Measurements from ENCODE around the gene CA5B.

The CA5B gene

DNA sequence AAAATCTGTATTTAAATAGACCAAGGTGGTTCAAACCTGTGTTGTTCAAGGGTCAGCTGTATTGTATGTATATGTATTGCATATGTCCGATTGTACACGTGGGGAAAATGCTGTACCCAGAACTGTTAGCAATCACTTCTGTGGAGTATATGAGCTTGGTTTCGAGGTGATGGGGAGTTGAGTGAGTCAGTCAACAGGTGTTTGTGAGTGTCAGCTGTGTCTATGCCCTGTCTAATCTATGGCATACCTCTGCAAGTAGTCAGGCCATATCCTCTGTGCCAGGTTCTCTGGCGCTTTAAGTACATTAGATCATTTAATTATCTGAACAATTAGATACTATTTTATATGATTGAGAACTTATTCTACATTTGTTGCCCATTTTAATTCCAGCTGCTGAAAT, 59.6 kb downstream of the CA5B start:
- H3K36me3 Mint-ChIP-seq (ENCODE audit: low read depth): peaks cover 47% of the 10 kb centered on the region
- no peaks in the 10 kb centered on the region for H3K27me3 Mint-ChIP-seq (ENCODE audit: low read depth)
- TF ChIP-seq, protein P1, sequence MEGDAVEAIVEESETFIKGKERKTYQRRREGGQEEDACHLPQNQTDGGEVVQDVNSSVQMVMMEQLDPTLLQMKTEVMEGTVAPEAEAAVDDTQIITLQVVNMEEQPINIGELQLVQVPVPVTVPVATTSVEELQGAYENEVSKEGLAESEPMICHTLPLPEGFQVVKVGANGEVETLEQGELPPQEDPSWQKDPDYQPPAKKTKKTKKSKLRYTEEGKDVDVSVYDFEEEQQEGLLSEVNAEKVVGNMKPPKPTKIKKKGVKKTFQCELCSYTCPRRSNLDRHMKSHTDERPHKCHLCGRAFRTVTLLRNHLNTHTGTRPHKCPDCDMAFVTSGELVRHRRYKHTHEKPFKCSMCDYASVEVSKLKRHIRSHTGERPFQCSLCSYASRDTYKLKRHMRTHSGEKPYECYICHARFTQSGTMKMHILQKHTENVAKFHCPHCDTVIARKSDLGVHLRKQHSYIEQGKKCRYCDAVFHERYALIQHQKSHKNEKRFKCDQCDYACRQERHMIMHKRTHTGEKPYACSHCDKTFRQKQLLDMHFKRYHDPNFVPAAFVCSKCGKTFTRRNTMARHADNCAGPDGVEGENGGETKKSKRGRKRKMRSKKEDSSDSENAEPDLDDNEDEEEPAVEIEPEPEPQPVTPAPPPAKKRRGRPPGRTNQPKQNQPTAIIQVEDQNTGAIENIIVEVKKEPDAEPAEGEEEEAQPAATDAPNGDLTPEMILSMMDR (IDR thresholded peaks at IDR 0.05; ENCODE audit: unreplicated experiment in 3 of 3): no peak
- no peaks in the 10 kb centered on the region for H3K4me1 Mint-ChIP-seq
- no peak overlapping the region for H3K27ac Mint-ChIP-seq
- no peaks in the 10 kb centered on the region for H3K9me3 Mint-ChIP-seq
- H3K4me3 Mint-ChIP-seq: no peak overlapping the region

DNA sequence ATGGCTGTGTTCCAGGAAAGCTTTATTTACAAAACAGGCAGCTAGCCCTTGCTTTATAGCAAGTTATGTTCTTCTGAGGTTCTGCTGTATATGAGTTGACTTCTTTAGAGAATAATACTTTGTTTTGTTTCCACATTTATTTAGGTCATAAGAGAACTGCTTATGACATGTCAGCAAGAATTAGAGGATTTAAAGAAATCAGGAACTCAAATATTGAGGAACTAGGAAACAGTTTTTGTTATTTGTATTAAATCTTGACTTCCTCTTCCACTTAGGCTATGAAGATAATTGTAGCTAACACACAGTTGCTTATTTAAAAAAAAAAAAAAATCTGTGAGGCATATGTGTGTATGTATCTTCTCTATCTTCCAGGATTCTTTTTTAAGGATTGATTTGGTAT, 66.5 kb downstream of the CA5B start:
- no peaks in the 10 kb centered on the region for H3K4me1 Mint-ChIP-seq
- peaks cover 52% of the 10 kb centered on the region for H3K36me3 Mint-ChIP-seq (ENCODE audit: low read depth)
- TF ChIP-seq, protein P1 (IDR thresholded peaks at IDR 0.05; ENCODE audit: unreplicated experiment in 3 of 3): no peak
- H3K4me3 Mint-ChIP-seq: no peak overlapping the region
- H3K27ac Mint-ChIP-seq: no peak overlapping the region
- no peaks in the 10 kb centered on the region for H3K27me3 Mint-ChIP-seq (ENCODE audit: low read depth)
- no peaks in the 10 kb centered on the region for H3K9me3 Mint-ChIP-seq

DNA sequence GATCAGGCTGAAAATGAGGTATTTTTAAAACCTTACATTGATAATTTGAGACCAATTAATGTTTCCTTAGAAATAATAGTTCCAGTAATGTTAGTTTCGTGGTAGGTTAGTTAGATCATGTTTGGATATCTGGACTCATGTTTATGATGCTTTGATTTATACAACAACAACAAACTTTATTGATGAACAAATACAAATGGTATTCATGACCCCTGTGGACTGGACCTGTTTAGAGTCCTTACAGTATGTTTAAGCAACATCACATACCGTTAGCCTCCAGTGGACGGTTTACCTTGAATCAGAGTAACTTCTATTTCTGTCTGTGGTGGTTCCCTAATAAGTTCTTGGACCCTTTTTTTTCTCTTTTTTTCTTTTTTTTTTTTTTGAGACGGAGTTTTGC, 70.2 kb downstream of the CA5B start:
- Mint-ChIP-seq H3K36me3 (ENCODE audit: low read depth) (peaks cover 73% of the 10 kb centered on the region), H3K27me3 (ENCODE audit: low read depth) (no peaks in the 10 kb centered on the region), H3K27ac (no peak overlapping the region), H3K4me3 (no peak overlapping the region), H3K9me3 (no peaks in the 10 kb centered on the region), H3K4me1 (peaks cover 9% of the 10 kb centered on the region)
- TF ChIP-seq, protein P1 (IDR thresholded peaks at IDR 0.05; ENCODE audit: unreplicated experiment in 3 of 3): no peak

GRCh38 chrX:15812192-15812938, 74.3 kb downstream of the CA5B start:
- Mint-ChIP-seq H3K4me1 (peaks cover 15% of the 10 kb centered on the region), H3K27me3 (ENCODE audit: low read depth) (no peaks in the 10 kb centered on the region), H3K36me3 (ENCODE audit: low read depth) (peaks cover 72% of the 10 kb centered on the region), H3K4me3 (no peak overlapping the region), H3K9me3 (no peaks in the 10 kb centered on the region), H3K27ac (no peak overlapping the region)
- TF ChIP-seq, protein P1 (IDR thresholded peaks at IDR 0.05; ENCODE audit: unreplicated experiment in 3 of 3): no peak

GRCh38 chrX:15813416-15813815, 75.3 kb downstream of the CA5B start:
- TF ChIP-seq, protein P1 (IDR thresholded peaks at IDR 0.05; ENCODE audit: unreplicated experiment in 3 of 3): no peak
- Mint-ChIP-seq H3K27ac (peak overlapping the region in 2 of 3 experiments; percentile 4 to 7), H3K4me3 (no peak overlapping the region), H3K36me3 (ENCODE audit: low read depth) (peaks cover 71% of the 10 kb centered on the region), H3K4me1 (peaks cover 15% of the 10 kb centered on the region), H3K9me3 (no peaks in the 10 kb centered on the region), H3K27me3 (ENCODE audit: low read depth) (no peaks in the 10 kb centered on the region)

GRCh38 chrX:15814771-15815365, 76.8 kb downstream of the CA5B start:
- no peak overlapping the region for H3K27ac Mint-ChIP-seq
- no peaks in the 10 kb centered on the region for H3K9me3 Mint-ChIP-seq
- no peak overlapping the region for H3K4me3 Mint-ChIP-seq
- peaks cover 15% of the 10 kb centered on the region for H3K4me1 Mint-ChIP-seq
- TF ChIP-seq, protein P1 (IDR thresholded peaks at IDR 0.05; ENCODE audit: unreplicated experiment in 3 of 3): no peak
- peaks cover 62% of the 10 kb centered on the region for H3K36me3 Mint-ChIP-seq (ENCODE audit: low read depth)
- H3K27me3 Mint-ChIP-seq (ENCODE audit: low read depth): no peaks in the 10 kb centered on the region

Measured in nephron (organoid).